Stimulated activated CD4-positive, alpha-beta T cell treated with anti-CD3 and anti-CD28 coated beads, Interleukin-4, amount 100 ng/mL, for 24 hours (primary cell): Measurements from ENCODE around the gene TFPI.
"Not testable (repeated sequence)": the region's sequence is repeated elsewhere in the genome, so short reads cannot be mapped to it uniquely, and the experiment has no call there.

Source experiments
- DNase-seq: peaks from one replicate; pipeline ENCODE4 v3.0.0-alpha.2; 2020

Gene TFPI

DNA sequence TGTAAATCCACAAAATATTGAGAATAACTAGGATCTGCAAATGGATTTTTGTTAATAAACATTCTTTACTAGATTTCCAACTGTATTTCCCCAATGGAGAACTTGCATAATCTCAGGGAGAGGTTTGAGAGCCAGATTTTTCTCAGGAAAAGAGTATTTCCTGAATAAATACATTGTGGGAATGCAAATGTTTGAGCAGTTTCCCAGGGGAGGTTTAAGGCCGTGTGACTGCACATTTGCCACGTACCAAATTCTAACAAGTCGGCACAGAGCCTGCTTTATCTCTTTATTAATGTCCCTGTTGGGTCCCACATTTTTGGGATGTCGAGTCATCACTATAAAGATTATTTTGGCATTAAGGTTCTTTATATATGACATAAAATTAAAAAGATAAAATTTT lies 27.0 kb downstream of the TFPI start:
- no peak for DNase-seq

- no peak for DNase-seq
Observed at GRCh38 chr2:187526792-187527191, 27.4 kb downstream of the TFPI start.

GRCh38 chr2:187525163-187525900 lies 28.9 kb downstream of the TFPI start:
- no peak for DNase-seq

DNA sequence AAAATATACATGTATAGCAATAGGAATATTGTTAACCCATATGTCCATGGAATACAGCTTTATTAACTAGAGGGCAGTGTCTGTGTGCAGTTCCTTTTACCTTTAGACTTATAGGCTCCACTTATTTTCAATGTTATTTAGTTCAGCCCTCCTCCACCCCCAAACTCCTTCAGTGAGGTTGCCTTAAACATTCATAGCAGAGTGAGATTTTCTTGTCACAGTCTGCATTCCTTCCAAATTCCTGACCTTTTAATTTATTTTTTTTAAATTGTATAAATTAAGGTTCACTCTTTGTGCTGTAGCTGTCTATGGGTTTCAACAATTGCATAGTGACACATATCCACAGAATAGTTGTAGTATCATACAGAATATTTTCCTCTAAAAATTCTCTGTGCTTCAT lies 30.9 kb downstream of the TFPI start:
- DNase-seq: no peak

- DNase-seq: no peak
Observed at GRCh38 chr2:187520121-187520624, 34.1 kb downstream of the TFPI start.

- no peak for DNase-seq
Observed at GRCh38 chr2:187519419-187520120, 34.7 kb downstream of the TFPI start.

DNA sequence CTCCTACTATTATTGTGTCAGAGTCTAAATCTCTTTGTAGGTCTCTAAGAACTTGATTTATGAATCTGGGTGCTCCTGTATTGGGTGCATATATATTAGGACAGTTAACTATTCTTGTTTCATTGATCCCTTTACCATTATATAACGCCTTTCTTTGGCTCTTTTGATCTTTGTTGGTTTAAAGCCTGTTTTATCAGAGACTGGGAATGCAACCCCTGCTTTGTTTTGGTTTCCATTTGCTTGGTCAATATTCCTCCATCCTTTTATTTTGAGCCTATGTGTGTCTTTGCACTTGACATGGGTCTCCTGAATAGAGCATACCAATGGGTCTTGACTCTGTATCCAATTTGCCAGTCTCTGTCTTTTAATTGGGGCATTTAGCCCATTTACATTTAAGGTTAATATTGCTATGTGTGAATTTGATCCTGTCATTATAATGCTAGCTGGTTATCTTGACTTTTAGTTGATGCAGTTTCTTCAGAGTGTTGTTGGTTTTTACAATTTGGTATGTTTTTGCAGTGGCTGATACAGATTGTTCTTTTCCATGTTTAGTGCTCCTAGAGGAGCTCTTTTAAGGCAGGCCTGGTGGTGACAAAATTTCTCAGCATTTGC lies 36.4 kb downstream of the TFPI start:
- not testable (repeated sequence) for DNase-seq

DNA sequence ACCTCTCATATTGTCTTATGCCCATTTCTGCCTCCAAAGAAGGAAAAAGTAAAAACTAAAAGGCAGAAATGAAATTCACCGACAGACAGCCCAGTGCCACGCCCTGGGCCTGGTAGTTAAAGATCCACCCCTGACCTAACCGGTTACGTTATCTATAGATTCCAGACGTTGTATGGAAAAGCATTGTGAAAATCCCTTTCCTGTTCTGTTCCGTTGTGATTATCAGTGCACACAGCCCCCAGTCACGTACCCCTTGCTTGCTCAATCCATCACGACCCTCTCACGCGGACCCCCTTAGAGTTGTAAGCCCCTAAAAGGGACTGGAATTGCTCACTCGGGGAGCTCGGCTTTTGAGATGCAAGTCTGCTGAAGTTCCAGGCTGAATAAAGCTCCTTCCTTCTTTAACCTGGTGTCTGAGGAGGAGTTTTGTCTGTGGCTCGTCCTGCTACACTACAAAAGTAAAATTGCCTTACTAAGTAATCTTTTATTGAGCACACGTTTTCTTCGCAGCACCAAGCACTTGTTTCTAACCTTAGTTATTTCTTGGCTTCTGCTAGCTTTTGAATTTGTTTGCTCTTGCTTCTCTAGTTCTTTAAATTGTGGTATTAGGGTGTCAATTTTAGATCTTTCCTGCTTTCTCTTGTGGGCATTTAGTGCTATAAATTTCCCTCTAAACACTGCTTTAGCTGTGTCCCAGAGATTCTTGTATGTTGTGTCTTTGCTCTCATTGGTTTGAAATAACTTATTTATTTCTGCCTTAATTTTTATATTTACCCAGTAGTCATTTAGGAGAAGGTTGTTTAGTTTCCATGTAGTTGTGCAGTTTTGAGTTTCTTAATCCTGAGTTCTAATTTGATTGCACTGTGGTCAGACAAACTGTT lies 37.4 kb downstream of the TFPI start:
- DNase-seq: not testable (repeated sequence)

- no peak for DNase-seq
Observed at GRCh38 chr2:187514930-187515329, 39.3 kb downstream of the TFPI start.

- not testable (repeated sequence) for DNase-seq
Observed at GRCh38 chr2:187514235-187514829, 39.9 kb downstream of the TFPI start.

- DNase-seq: not testable (repeated sequence)
Observed at GRCh38 chr2:187513460-187514234, 40.6 kb downstream of the TFPI start.

GRCh38 chr2:187511356-187512315 lies 42.6 kb downstream of the TFPI start:
- no peak for DNase-seq

DNA sequence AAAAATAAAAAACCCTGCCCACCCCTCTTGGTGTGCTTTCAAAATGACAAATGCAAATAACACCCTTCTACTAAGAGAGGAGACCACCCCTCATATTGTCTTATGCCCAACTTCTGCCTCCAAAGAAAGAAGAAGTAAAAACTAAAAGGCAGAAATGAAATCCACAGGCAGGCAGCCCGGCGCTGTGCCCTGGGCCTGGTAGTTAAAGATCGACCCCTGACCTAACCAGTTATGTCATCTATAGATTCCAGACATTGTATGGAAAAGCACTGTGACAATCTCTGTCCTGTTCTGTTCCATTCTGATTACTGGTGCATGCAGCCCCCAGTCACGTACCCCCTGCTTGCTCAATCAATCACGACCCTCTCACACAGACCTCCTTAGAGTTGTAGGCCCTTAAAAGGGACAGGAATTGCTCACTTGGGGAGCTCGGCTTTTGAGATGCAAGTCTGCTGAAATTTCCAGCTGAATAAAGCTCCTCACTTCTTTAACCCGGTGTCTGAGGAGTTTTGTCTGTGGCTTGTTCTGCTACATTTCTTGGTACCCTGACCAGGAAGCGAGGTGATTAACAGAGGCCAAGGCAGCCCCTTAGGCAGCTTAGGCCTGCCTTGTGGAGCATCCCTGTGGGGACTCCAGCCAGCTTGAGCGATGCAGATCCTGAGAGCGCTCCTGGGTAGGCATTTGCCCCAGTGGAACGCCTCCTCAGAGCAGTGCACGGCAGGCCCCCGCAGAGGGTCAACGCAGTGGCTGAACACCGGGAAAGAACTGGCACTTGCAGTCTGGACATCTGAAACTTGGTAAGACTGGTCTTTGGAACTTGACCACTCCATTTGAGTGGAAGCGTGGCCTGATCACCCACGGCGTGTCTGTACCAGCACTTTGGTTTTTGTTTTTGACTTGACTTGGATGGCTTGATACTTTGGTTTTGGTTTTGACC lies 43.5 kb downstream of the TFPI start:
- not testable (repeated sequence) for DNase-seq

DNA sequence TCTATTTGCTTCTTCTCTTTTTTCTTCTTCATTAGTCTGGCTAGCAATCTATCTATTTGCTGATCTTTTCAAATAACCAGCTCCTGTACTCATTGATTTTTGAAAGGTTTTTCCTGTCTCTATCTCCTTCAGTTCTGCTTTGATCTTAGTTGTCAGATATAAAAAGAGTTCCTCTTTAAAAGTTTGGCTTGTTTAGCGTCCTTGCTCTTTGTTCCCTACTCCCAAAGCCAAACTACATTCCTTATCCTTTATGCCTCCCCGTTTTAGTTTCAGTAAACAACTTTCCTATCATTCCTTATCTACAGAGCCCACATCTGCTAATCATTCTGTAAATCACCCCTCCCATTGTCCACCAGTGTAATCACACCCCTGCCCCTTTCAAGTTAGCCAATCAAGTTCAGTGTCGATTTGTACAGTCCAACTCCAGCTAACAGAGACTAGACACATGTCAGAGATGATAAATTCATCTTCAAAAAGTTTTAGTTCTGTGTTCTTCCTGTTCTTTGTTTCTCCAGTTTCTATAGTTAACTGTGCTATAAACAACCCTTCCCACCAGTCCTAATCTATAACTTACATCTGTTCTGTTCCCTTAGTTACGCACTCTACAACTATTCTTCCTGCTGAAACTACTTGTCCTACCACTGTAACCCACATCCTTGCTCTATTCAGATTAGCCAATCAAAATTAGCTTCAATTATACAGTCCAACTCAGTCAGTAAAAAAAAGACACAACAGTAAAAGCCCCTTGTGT lies 44.4 kb downstream of the TFPI start:
- DNase-seq: no peak

DNA sequence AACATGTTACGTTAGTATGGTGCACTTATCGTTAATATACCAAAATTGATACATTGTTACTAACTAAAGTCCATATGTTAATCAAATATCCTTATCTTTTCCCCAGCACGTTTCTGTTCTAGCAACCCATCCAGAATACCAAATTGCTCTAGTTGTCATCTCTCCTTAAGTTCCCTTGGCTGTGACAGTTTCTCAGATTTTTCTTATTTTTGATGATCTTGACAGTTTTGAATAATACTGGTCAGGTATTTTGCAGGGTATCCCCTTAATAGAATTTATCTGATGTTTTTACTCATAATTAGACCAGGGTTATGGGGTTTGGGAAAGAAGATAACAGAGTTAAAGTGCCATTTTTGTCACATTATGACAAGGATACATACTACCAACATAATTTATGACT lies 47.8 kb downstream of the TFPI start:
- DNase-seq: no peak

GRCh38 chr2:187505065-187505672 lies 49.1 kb downstream of the TFPI start:
- DNase-seq: no peak

- DNase-seq: no peak
Observed at GRCh38 chr2:187504312-187504921, 49.8 kb downstream of the TFPI start.
